GM21367 (cell line): ENCODE data around the gene RDX.

Source experiments
- ATAC-seq: cut with Tn5 transposase; IDR thresholded peaks from one replicate; pipeline ENCODE4 v1.9.1; 2021; ENCODE audit not compliant: unreplicated experiment

The RDX gene

GRCh38 chr11:110133160-110133559 lies 163.3 kb downstream of the RDX start:
- ATAC-seq, result no peak

- ATAC-seq, result no peak
Measured at GRCh38 chr11:110131386-110132123, 164.9 kb downstream of the RDX start.

- ATAC-seq, result no peak
Measured at GRCh38 chr11:110130642-110131238, 165.7 kb downstream of the RDX start.

GRCh38 chr11:110128161-110128560 lies 168.3 kb downstream of the RDX start:
- no peak for ATAC-seq

GRCh38 chr11:110126936-110127335 lies 169.5 kb downstream of the RDX start:
- ATAC-seq, result no peak

GRCh38 chr11:110125632-110126031 lies 170.8 kb downstream of the RDX start:
- no peak for ATAC-seq
